GM12864 (cell line): ENCODE measurements around the gene KRTAP15-1.

Source experiments
- DNase-seq: peaks from one replicate; pipeline ENCODE4 v3.0.0-alpha.2; 2011; ENCODE audit warnings: low read depth
- H3K4me3 ChIP-seq: 2 replicates; pipeline ENCODE4 v1.5.1; 2011; ENCODE audit warnings: mild to moderate bottlenecking, low read depth, low read length, control low read depth
- TF ChIP-seq, protein P1 (sequence below): IDR thresholded peaks from 2 replicates; pipeline ENCODE4 v1.5.1; 2011; ENCODE audit warnings: low read depth, mild to moderate bottlenecking, moderate library complexity, low read length, control low read depth, inconsistent platforms; ENCODE audit errors: missing control alignments

Gene KRTAP15-1

DNA sequence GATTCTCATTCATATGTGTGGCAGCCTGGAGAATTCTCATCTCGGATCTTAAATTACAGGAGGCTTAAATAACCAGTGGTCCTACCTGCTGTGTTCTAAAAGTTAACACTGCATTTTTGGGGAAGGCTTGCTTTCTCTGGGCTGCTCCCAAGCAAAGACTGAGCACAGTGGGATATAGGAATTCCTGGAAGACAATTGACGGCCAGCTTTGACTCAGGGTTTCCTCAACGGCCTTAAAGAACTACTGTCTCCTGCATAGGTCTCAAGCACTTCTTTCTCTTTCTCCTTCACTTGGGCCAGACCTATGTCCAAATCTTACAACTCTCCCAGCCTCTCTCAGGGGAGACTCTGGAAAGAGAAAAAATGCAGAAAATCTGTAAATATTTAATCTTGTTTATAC lies 13.3 kb upstream of the KRTAP15-1 start:
- H3K4me3 ChIP-seq = no peak overlapping the region
- TF ChIP-seq, protein P1, sequence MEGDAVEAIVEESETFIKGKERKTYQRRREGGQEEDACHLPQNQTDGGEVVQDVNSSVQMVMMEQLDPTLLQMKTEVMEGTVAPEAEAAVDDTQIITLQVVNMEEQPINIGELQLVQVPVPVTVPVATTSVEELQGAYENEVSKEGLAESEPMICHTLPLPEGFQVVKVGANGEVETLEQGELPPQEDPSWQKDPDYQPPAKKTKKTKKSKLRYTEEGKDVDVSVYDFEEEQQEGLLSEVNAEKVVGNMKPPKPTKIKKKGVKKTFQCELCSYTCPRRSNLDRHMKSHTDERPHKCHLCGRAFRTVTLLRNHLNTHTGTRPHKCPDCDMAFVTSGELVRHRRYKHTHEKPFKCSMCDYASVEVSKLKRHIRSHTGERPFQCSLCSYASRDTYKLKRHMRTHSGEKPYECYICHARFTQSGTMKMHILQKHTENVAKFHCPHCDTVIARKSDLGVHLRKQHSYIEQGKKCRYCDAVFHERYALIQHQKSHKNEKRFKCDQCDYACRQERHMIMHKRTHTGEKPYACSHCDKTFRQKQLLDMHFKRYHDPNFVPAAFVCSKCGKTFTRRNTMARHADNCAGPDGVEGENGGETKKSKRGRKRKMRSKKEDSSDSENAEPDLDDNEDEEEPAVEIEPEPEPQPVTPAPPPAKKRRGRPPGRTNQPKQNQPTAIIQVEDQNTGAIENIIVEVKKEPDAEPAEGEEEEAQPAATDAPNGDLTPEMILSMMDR = no peak
- no peak for DNase-seq

DNA sequence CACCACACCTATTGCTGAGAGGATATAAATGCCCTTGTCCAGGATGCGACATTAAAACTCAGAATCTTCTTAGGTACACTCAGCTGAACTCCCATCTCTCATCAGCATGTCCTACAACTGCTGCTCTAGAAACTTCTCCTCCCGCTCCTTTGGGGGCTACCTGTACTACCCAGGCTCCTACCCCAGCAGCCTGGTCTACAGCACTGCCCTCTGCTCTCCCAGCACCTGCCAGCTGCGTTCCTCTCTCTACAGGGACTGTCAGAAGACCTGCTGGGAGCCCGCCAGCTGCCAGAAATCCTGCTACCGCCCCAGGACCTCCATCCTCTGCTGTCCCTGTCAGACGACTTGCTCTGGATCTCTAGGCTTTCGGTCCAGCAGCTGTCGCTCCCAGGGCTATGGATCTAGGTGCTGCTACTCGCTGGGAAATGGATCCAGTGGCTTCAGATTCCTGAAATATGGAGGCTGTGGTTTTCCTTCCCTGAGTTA lies 9.9 kb upstream of the KRTAP15-1 start, which contains the start of gene KRTAP13-4:
Gene KRTAP13-4, plus strand, starts transcription at position 51 of the 486 bp plus-strand sequence. Its CDS starts 56 bp downstream, at position 107.
- TF ChIP-seq, protein P1 = no peak

DNA sequence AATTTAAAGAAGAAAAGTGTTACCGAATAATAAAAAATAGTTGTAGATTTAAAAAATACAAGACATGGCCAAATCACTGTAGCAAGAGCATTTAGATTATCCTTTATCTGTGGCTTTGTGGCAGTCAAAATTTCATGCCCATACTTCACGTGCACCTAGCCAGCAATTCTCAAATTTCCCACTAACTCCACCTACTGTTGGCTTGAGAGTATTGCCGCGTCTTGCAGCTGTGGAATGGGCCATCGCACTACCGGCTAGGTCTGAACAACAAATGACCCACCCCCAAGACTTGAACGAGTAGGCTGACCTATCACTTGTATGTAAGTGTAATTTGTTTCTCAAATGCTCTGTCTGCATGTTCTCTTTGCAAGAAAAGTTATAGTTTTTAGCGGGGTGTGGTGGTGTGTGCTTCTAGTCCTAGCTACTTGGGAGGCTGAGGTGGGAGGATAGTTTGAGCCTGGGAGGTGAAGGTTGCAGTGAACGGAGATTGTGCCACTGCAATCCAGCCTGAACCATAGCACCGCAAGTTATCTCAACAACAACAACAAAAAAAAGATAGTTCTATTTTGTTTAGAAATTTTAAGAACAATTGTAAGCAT lies 5.9 kb upstream of the KRTAP15-1 start:
- no peak overlapping the region for H3K4me3 ChIP-seq
- no peak for DNase-seq
- TF ChIP-seq, protein P1 = peak; percentile 38

More for the DNA sequence above, 9.9 kb upstream of the KRTAP15-1 start, which contains the start of gene KRTAP13-4:
- H3K4me3 ChIP-seq = no peak within 1 kb of the TSS
- DNase-seq = no peak

DNA sequence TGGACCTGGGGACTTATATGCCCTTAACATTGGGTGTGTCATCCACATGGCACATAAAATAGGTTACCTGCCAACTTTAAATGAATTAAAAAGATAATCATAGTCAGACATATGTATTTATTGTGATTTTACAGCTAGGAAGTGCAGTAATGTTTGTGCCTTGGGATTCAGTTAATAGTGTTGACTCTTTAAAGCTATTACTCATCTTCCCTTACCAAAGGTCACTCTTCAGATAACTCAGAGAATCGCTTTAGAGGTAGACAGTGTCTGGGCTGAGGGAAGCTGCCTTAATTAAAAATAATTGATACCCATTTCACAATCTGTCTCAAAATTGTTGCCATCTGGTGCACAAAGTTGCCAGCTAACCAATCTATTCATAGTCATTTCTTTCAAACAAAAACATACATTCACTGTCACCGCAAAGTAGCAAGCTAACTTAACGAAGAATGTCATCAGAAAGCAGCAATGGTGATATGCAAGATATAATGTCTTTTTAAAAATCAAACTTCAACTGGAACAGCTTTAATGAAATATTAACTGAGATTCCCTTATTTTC lies 3.0 kb upstream of the KRTAP15-1 start:
- TF ChIP-seq, protein P1 = no peak
- H3K4me3 ChIP-seq = no peak overlapping the region
- DNase-seq = no peak

DNA sequence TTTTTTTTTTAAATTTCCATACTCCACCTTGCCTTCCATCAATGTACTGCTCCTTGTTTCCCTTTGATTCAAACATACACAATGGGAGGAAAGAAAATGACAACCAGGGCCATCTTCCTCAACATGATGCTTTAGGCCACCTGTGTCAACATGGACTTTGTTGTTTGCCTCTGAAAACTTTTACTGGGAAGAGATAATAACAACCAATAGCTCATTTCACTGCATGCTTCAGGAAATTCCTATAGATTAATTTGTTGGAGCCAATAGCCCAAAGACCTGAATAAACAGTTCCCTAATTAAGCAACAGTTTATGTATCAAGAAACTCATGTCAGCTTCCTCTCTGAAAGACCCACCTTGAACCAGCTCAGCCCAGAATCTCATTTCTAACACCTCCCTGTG lies 3.2 kb downstream of the KRTAP15-1 start:
- H3K4me3 ChIP-seq = no peak overlapping the region
- TF ChIP-seq, protein P1 = no peak
- DNase-seq = no peak

DNA sequence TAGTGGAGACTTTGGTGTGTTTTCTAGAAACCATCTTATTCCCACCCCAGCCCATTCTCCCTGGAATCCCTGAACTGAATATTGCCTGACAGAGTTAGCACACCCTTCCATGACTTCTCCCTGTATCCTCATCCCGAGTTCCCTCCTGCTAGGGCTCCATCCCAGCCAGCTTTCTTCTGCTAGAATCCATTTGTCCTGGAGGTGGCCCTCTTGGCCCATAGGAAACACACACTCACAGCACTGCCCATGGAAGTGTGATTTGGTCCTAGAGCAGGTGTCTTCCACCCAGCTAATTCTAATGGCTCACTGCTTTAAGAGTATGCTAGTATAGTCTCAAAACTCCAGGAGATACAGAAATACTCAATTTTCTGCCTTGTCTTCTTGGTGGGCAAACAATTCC lies 4.1 kb downstream of the KRTAP15-1 start:
- TF ChIP-seq, protein P1 = no peak
- H3K4me3 ChIP-seq = no peak overlapping the region
- no peak for DNase-seq

DNA sequence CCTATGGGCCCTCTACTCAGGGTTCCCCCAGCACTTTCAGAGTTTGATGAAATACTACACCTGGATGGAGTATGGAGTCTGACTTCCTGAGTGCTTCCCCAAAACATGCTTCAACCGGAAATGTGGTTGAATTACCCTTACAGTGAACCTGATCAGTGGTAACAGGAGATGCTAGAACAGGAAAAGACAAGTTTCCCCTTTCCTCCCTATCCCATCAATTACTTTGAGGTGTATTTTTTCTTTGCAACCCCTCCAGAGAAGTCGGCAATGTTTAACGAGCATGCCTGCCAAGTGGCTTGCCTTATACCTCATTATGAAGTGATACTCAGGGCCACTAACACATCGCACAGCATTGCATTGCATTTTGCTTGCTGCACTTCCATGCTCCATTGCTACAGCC lies 7.0 kb downstream of the KRTAP15-1 start:
- no peak for DNase-seq
- TF ChIP-seq, protein P1 = no peak
- H3K4me3 ChIP-seq = no peak overlapping the region
